ENCODE measurements around the gene AFG1L.

GRCh38 chr6:108295676-108296075, 822 bp downstream of the AFG1L start:
- TF ChIP-seq CTCF (IDR thresholded peaks at IDR 0.05), result no peak
- TF ChIP-seq POLR2AphosphoS5 (IDR thresholded peaks at IDR 0.05), result no peak

Measured in prostate gland (tissue), 2 donors.